CD4-positive, alpha-beta T cell treated with Interleukin-17A for 4 hours (primary cell): ENCODE results near the gene TBPL1.
"Not testable (repeated sequence)": the region's sequence is repeated elsewhere in the genome, so short reads cannot be mapped to it uniquely, and the experiment has no call there.

ENCODE experiments used
- DNase-seq: peaks from one replicate; pipeline ENCODE4 v3.0.0-alpha.2; 2020; ENCODE audit warnings: mixed read lengths

TBPL1 gene

GRCh38 chr6:133954657-133955576 is 1.9 kb downstream of the TBPL1 start:
- no peak for DNase-seq

GRCh38 chr6:133955582-133956415 is 2.8 kb downstream of the TBPL1 start:
- no peak for DNase-seq

- DNase-seq, result no peak
These were observed 3.5 kb downstream of the TBPL1 start for GRCh38 chr6:133956416-133957049.

- no peak for DNase-seq
These were observed 4.2 kb downstream of the TBPL1 start for GRCh38 chr6:133957227-133957626.

- DNase-seq, result no peak
These were observed 4.8 kb downstream of the TBPL1 start for GRCh38 chr6:133957780-133958242.

DNA sequence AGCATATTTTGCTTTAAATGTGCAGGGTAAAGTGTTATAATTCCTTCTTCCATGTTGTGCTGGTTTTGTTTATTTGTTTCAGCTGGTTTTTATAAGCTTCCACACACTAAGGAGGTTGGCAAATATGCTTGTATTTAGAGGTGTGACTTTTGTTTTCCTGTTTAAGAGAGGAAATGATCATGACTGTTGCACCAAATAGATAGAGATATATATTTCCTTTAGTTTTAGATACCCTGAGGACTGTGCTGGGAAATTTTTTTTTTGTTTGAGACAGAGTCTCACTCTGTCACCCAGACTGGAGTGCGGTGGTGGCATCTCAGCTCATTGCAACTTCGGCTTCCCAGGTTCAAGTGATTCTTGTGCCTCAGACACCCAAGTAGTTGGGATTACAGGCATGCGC is 5.8 kb downstream of the TBPL1 start:
- no peak for DNase-seq

DNA sequence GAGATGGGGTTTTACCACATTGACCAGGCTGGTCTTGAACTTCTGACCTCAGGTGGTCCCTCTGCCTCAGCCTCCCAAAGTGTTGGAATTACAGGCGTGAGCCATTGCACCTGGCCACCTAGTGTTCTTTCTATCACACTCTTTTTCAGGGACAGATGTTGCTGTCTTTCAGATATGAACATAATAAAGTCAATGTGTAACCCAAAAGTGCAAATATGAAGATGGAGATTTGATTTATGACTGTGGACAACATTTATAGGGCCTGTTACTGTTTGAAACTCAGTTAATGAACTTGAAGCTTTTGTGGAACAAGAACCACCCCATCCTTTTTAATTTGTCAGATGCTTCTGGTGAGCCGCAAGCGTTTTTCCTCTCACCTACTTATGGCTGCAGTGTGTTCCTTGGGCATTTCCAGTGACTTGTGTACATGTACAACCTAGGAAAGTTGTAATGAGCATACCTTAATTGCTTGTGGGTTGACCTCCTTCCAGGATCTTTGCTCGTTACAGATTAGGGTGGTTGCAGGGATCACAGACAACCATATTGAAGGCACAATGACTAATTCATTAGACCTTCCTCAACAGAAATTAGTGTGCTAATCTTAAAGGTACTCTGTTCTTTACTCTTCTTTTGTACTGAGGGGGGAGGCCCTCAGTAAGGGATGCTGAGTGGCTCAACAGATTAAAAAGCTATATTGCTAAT is 6.8 kb downstream of the TBPL1 start:
- DNase-seq, result no peak

- no peak for DNase-seq
These were observed 8.8 kb downstream of the TBPL1 start for GRCh38 chr6:133961831-133962230.

DNA sequence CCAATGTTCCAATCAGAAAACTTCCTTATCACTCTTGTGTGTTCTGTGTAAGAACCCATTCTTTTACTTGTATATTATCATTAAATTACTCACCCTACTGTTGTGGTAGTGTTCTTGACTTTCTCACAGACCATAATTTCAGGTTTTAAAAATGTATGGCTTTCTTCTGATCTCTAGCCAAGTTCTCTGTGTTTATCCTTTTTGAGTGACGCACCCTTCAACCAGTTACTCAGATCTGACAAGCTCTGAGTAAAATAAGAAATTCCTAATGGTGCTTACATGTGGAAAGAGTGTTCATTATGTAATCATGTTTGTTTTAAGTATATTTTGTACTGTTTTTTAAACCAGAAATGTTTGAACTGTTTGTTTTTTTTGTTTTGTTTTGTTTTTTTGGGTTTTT is 11.0 kb downstream of the TBPL1 start:
- DNase-seq, result no peak

- DNase-seq, result no peak
These were observed 11.7 kb downstream of the TBPL1 start for GRCh38 chr6:133964702-133965101.

DNA sequence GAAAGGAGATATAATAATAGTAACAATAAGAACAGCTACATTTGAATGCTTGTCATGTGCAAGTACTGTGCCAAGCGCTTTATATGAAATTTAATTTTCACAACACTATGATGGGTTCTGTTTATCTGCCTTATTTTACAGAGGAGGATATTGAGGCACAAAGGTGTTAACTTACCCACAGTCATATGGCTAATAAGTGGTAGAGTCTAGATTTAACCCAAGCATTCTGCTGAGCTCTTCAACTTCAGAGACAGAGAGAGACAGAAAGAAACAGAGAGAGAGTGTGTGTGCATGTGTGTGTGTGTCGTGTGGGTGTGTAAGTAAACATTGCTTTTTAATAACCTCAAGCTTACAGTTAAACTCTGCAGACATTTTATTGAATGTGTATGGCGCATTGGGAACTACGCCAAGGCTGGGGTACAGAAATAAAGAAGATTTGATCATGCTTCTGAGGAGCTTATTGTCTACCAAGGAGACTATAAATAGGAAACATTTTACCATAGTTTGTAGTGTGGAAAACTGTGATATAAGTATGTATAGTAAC is 12.9 kb downstream of the TBPL1 start:
- no peak for DNase-seq

DNA sequence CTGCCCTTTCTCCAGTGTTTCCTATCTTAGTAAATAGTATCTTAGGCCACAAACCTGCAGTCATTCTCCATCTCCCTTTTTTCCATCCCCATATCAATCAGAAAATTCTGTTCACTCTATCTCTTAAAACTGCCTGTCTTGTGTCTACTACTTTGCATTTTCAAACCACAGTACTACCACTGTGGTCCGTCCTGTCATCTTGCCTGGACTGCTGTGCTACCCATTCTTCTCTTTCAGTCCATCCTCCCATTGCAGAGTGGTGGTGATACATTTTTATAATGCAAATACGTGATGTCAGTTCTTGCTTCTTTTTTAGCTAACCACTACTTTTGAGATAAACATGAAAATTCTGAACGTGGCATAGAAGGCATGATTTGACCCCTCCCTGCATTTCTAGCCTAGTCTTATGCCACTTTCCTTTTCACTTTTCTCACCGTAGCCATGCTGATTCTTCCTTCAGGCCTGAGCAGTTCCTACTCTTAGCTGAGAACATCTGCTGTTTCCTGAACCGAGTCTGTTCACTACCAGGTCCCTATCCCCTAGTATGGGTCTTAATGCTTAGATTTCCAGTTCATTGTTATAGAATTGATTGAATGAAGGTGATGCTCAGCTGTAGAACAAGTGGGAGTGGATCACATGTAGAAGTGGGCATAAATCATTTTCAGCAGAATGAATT is 13.8 kb downstream of the TBPL1 start:
- DNase-seq, result no peak

- no peak for DNase-seq
These were observed 14.3 kb downstream of the TBPL1 start for GRCh38 chr6:133967347-133967746.

DNA sequence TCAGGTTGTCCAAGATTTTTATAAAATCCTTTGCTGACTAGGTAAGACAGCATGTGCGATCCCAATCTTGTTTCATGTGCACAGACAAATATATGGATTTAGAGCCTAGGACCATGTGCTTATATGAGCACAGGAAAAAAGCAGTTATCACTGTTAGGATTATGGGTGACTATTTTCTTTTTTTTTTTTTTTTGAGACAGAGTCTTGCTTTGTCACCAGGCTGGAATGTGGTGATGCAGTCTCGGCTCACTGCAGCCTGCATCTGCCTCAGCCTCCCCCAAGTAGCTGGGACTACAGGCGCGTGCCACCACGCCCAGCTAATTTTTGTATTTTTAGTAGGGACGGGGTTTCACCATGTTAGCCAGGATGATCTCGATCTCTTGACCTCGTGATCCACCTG is 14.8 kb downstream of the TBPL1 start:
- not testable (repeated sequence) for DNase-seq

GRCh38 chr6:133969285-133969920 is 16.4 kb downstream of the TBPL1 start:
- no peak for DNase-seq

DNA sequence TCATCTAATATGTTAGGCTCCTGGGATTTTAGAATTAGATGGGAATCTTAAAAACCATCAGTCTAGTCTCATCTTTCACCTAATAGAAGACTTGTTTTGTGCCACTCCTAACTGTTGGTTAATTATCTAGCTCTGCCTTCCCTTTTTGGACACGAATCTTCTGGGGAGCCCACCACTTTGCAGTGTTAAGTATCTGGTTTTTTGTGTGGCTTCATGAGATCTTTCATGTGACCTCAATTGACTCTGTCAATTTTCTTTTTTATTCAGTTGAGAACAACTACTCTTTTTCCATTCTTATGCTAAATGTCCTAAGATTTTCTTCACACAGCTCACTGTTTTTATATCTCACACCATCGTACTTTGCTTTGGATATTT is 16.9 kb downstream of the TBPL1 start:
- DNase-seq, result no peak

GRCh38 chr6:133971861-133972260 is 18.8 kb downstream of the TBPL1 start:
- DNase-seq, result no peak

DNA sequence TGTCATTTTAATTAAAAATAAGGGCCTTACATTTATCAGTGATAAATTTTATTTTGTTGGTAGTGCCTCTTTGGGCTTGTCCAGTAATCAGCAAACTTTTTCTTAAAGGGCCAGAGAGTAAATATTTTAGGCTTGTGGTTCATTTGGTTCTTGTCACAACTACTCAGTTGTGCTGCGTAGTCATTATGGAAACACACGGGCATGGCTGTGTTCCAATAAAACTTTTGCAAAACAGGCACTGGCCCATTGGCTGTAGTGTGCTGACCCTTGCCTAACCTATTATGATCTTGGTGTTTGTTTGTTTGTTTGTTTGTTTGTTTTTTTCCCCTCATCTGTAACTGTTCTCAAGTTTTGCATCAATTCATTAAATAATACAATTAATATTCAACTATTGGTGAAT is 19.4 kb downstream of the TBPL1 start:
- no peak for DNase-seq

GRCh38 chr6:133973109-133973971 is 20.3 kb downstream of the TBPL1 start:
- DNase-seq, result no peak
